H1 (cell line): ENCODE results near the gene CRABP2. TPM values are rescaled to one million over a fixed set of nuclear protein-coding genes. Genes with fewer than 3 reads are reported as not detected.

Experiments used
- CTCF ChIA-PET: fragments of 300-600 bp; sonication (Branson Sonifier 250); formaldehyde crosslinking; loops from one replicate; lab custom pipeline; 2021; ENCODE audit not compliant: partially characterized antibody; lab: Charles Lee
- POLR2A ChIA-PET: fragments of 300-600 bp; sonication (Branson Sonifier 250); formaldehyde crosslinking; loops from one replicate; lab custom pipeline; 2021; ENCODE audit warnings: inconsistent platforms; ENCODE audit not compliant: partially characterized antibody; lab: Charles Lee
- DNase-seq, 2 experiments: peaks; one replicate each; pipeline versions ENCODE4 v3.0.0 to v3.0.0-alpha.2; 2010 to 2022; ENCODE audit warnings: low spot score in 2 of 2, low read depth in 1 of 2, mixed read lengths in 1 of 2
- FAIRE-seq: peaks from 2 replicates; lab custom pipeline; 2011; peaks lifted over from hg19 to GRCh38; lab: Jason Lieb, UNC
- H2AFZ ChIP-seq: 2 replicates; pipeline ENCODE4 v1.8.1; 2012; ENCODE audit warnings: low read length, inconsistent platforms
- H2AK5ac ChIP-seq: 2 replicates; pipeline ENCODE4 v1.6.1; 2013; ENCODE audit warnings: low read depth, low read length
- H2BK120ac ChIP-seq: replicated peaks from 2 replicates; pipeline ENCODE3; 2013; ENCODE audit warnings: low read depth, low read length, inconsistent platforms
- H2BK12ac ChIP-seq: 2 replicates; pipeline ENCODE4 v1.6.1; 2013; ENCODE audit warnings: low read depth, low read length
- H2BK15ac ChIP-seq: 2 replicates; pipeline ENCODE4 v1.6.1; 2013; ENCODE audit warnings: low read length
- H2BK20ac ChIP-seq: 2 replicates; pipeline ENCODE4 v1.6.1; 2013; ENCODE audit warnings: low read length
- H2BK5ac ChIP-seq: 2 replicates; pipeline ENCODE4 v1.6.1; 2013; ENCODE audit warnings: low read depth, low read length
- H3K14ac ChIP-seq: 2 replicates; pipeline ENCODE4 v1.6.1; 2013; ENCODE audit warnings: inconsistent platforms; ENCODE audit not compliant: insufficient read length
- H3K18ac ChIP-seq: 2 replicates; pipeline ENCODE4 v1.6.1; 2013; ENCODE audit warnings: low read length; ENCODE audit errors: extremely low read depth
- H3K23ac ChIP-seq: 2 replicates; pipeline ENCODE4 v1.6.1; 2013; ENCODE audit warnings: inconsistent platforms; ENCODE audit not compliant: insufficient read length
- H3K23me2 ChIP-seq: 2 replicates; pipeline ENCODE4 v1.6.1; 2013; ENCODE audit warnings: low read depth, low read length
- H3K27ac ChIP-seq: 2 replicates; pipeline ENCODE4 v1.6.1; 2011; ENCODE audit warnings: low read depth, low read length, inconsistent platforms
- H3K27me3 ChIP-seq, 4 experiments: replicated peaks in 1 of 4; 1 replicate in 1 of 4; 2 replicates in 3 of 4; pipeline versions ENCODE4 v1.6.1 to v1.8.1; 2011 to 2013; ENCODE audit warnings: low read length in 3 of 4, mild to moderate bottlenecking in 3 of 4, inconsistent platforms in 2 of 4, mixed read lengths in 2 of 4, moderate library complexity in 1 of 4; ENCODE audit not compliant: control insufficient read depth in 3 of 4, insufficient read depth in 3 of 4; ENCODE audit errors: extremely low read depth in 1 of 4
- H3K36me3 ChIP-seq, 4 experiments: 2 replicates each; pipeline versions ENCODE4 v1.6.1 to v1.8.1; 2011 to 2013; ENCODE audit warnings: mild to moderate bottlenecking in 4 of 4, low read length in 3 of 4, moderate library complexity in 2 of 4, control low read depth in 1 of 4, inconsistent platforms in 1 of 4; ENCODE audit not compliant: insufficient read depth in 4 of 4, control insufficient read depth in 2 of 4
- H3K4ac ChIP-seq: replicated peaks from 2 replicates; pipeline ENCODE3; 2013; ENCODE audit warnings: low read length, low read depth, mixed read lengths, inconsistent platforms; ENCODE audit not compliant: insufficient read length
- H3K4me1 ChIP-seq, 4 experiments: replicated peaks in 1 of 4; 1 replicate in 1 of 4; 2 replicates in 3 of 4; pipeline versions ENCODE4 v1.6.1 to v1.8.1; 2011 to 2013; ENCODE audit warnings: low read length in 3 of 4, inconsistent platforms in 2 of 4, mixed read lengths in 1 of 4; ENCODE audit not compliant: insufficient read depth in 4 of 4, control insufficient read depth in 3 of 4
- H3K4me2 ChIP-seq, 2 experiments: 2 replicates each; pipeline versions ENCODE4 v1.6.1 to v1.8.1; 2011 to 2013; ENCODE audit warnings: low read depth in 2 of 2, low read length in 2 of 2, control low read depth in 1 of 2, inconsistent platforms in 1 of 2, mild to moderate bottlenecking in 1 of 2; ENCODE audit not compliant: insufficient read depth in 1 of 2
- H3K4me3 ChIP-seq, 4 experiments: fragments of 200-600, 300-600 bp in 1 of 4; sonication (generic), shearing (Covaris generic), sonication (Bioruptor Twin) in 1 of 4; 2 replicates each; pipeline versions ENCODE4 v1.5.1 to v1.8.1; 2011 to 2016; ENCODE audit warnings: low read length in 4 of 4, low read depth in 3 of 4, control low read depth in 2 of 4, inconsistent platforms in 2 of 4, mild to moderate bottlenecking in 2 of 4, mixed read lengths in 1 of 4, moderate library complexity in 1 of 4; ENCODE audit not compliant: insufficient read depth in 2 of 4; ENCODE audit errors: extremely low read depth in 1 of 4
- H3K56ac ChIP-seq: replicated peaks from 2 replicates; pipeline ENCODE3; 2013; ENCODE audit warnings: low read depth, mild to moderate bottlenecking, mixed read lengths, low read length, inconsistent platforms; ENCODE audit not compliant: insufficient read length
- H3K79me1 ChIP-seq: 2 replicates; pipeline ENCODE4 v1.6.1; 2013; ENCODE audit warnings: low read depth, low read length, control low read depth
- H3K79me2 ChIP-seq, 2 experiments: 2 replicates each; pipeline versions ENCODE4 v1.6.1 to v1.8.1; 2012 to 2013; ENCODE audit warnings: low read length in 2 of 2, mild to moderate bottlenecking in 2 of 2, inconsistent platforms in 1 of 2; ENCODE audit not compliant: insufficient read depth in 2 of 2, control insufficient read depth in 1 of 2
- H3K9ac ChIP-seq, 4 experiments: replicated peaks in 1 of 4; 1 replicate in 1 of 4; 2 replicates in 3 of 4; pipeline versions ENCODE4 v1.6.1 to v1.8.1; 2011 to 2013; ENCODE audit warnings: low read depth in 3 of 4, low read length in 3 of 4, control low read depth in 2 of 4, mild to moderate bottlenecking in 2 of 4, moderate library complexity in 2 of 4, inconsistent platforms in 1 of 4; ENCODE audit errors: extremely low read depth in 1 of 4
- H3K9me3 ChIP-seq, 2 experiments: 2 replicates each; pipeline versions ENCODE4 v1.6.1 to v1.8.1; 2012 to 2013; ENCODE audit warnings: mild to moderate bottlenecking in 2 of 2, moderate library complexity in 2 of 2, control low read depth in 1 of 2, inconsistent platforms in 1 of 2, low read depth in 1 of 2, low read length in 1 of 2, mixed read lengths in 1 of 2; ENCODE audit not compliant: insufficient read depth in 2 of 2
- H4K20me1 ChIP-seq, 2 experiments: replicated peaks in 1 of 2; 2 replicates each; pipeline versions ENCODE3 to v1.8.1; 2011 to 2013; ENCODE audit warnings: inconsistent platforms in 2 of 2, low read length in 2 of 2, mild to moderate bottlenecking in 1 of 2; ENCODE audit not compliant: insufficient read depth in 2 of 2, control insufficient read depth in 1 of 2
- H4K5ac ChIP-seq: 2 replicates; pipeline ENCODE4 v1.6.1; 2013; ENCODE audit warnings: low read length, low read depth, mixed read lengths, inconsistent platforms; ENCODE audit not compliant: insufficient read length
- H4K8ac ChIP-seq: 2 replicates; pipeline ENCODE4 v1.8.0; 2013; ENCODE audit warnings: mild to moderate bottlenecking, moderate library complexity, low read length, inconsistent platforms; ENCODE audit not compliant: insufficient read depth; ENCODE audit errors: extremely low read depth
- H4K91ac ChIP-seq: replicated peaks from 2 replicates; pipeline ENCODE3; 2013; ENCODE audit warnings: low read length, mixed read lengths, inconsistent platforms; ENCODE audit not compliant: insufficient read length
- E2F6 ChIP-seq: IDR thresholded peaks from 2 replicates; pipeline ENCODE4 v1.6.1; 2012; ENCODE audit warnings: inconsistent platforms
- HDAC6 ChIP-seq: IDR thresholded peaks from one replicate; pipeline ENCODE4 v1.7.1; 2012; ENCODE audit warnings: low read depth, mild to moderate bottlenecking, inconsistent platforms, low read length, moderate library complexity
- JUND ChIP-seq: IDR thresholded peaks from 2 replicates; pipeline ENCODE4 v1.6.1; 2011; ENCODE audit warnings: mild to moderate bottlenecking, improper control_type of control experiment, low read length
- RAD21 ChIP-seq, 2 experiments: IDR thresholded peaks in 1 of 2; conservative IDR thresholded peaks in 1 of 2; 2 replicates each; pipeline ENCODE4 v1.6.1; 2011; ENCODE audit warnings: low read depth in 2 of 2, low read length in 2 of 2, improper control_type of control experiment in 1 of 2, inconsistent platforms in 1 of 2, mild to moderate bottlenecking in 1 of 2, moderate library complexity in 1 of 2
- RXRA ChIP-seq: IDR thresholded peaks from 2 replicates; pipeline ENCODE4 v1.6.1; 2011; ENCODE audit warnings: low read depth, mild to moderate bottlenecking, low read length, moderate library complexity; ENCODE audit not compliant: insufficient read depth
- TAF1 ChIP-seq: IDR thresholded peaks from 2 replicates; pipeline ENCODE4 v1.6.1; 2011; ENCODE audit warnings: mild to moderate bottlenecking, low read depth, low read length
- WGBS, 2 experiments: shearing (Covaris generic) in 1 of 2; methylation state at CpG; one replicate each; pipeline versions ENCODE4 v1.1.6 to v1.1.7; 2013 to 2015; ENCODE audit warnings: low lambda C conversion rate in 2 of 2, mixed read lengths in 2 of 2, inconsistent platforms in 1 of 2, low coverage in 1 of 2, missing lambda C conversion rate in 1 of 2; ENCODE audit not compliant: insufficient replicate concordance in 2 of 2, insufficient coverage in 1 of 2, insufficient read length in 1 of 2; ENCODE audit errors: extremely low coverage in 1 of 2, missing lambda C conversion rate in 1 of 2; 5-methylcytosine and 5-hydroxymethylcytosine counted together
- polyA plus RNA-seq, 7 experiments: library from polyadenylated mRNA; depleted of rRNA in 3 of 7; stranded (reverse) in 5 of 7; unstranded in 2 of 7; fragments of >200 nt in 5 of 7; fragments of 200-250 nt in 2 of 7; gene quantifications; 1 replicate in 5 of 7; 2 replicates in 1 of 7; 4 replicates in 1 of 7; pipeline versions ENCODE4 v1.2.1 to v1.2.3, GENCODE V29; 2011 to 2013; ENCODE audit warnings: missing spikeins in 2 of 7, mixed read lengths in 2 of 7
- total RNA-seq: library from RNA; stranded (reverse); fragmentation: NEBNext Ultra II Directional; extraction: Animal tissue kit (Norgen Biotek cat#: 25700); gene quantifications from 2 replicates; pipeline ENCODE4 v1.2.1, GENCODE V29; 2021

The CRABP2 gene
- total and polyA plus RNA-seq, 2 of the 8 experiments (the other 6 are each of a cell fraction or from before 2014, with no cell fraction given): 69.2 to 119 TPM

GRCh38 chr1:156711011-156711817, 5.8 kb upstream of the CRABP2 start:
- ChIA-PET CTCF (interaction anchor here (0.6 to 66.0 kb wide), 10 partner anchors 6 to 183 kb away, joined by 3 to 4284 read pairs (median 5); partner anchors contain the start of genes CRABP2, HAPLN2, INSRR and ISG20L2), POLR2A (interaction anchor here (0.6 to 16.9 kb wide), 13 partner anchors 8 to 78 kb away, joined by 3 to 530 read pairs (median 7); partner anchors contain the start of genes HDGF, ISG20L2, METTL25B and NES)
- Histone ChIP-seq H2BK5ac (peak overlapping the region; percentile 6; the same call in 1 of the 2 replicates), H3K4me2 (peak overlapping the region; percentile 46 to 77; a peak in 3 of 4 replicates), H3K79me2 (no peaks in the 10 kb centered on the region), H2BK12ac (0 out of 2 replicates have a peak overlapping the region, but pooled peaks have one; percentile 9), H3K4ac (peak overlapping the region; percentile 44), H3K9me3 (no peaks in the 10 kb centered on the region), H3K27me3 (no peaks in the 10 kb centered on the region), H3K23me2 (peaks cover 12% of the 10 kb centered on the region; the same call in 1 of the 2 replicates), H3K9ac (no peak overlapping the region; a peak in 1 of 7 replicates), H2AK5ac (no peak overlapping the region), H3K27ac (no peak overlapping the region), H3K4me3 (peak overlapping the region in 2 of 4 experiments; percentile 2 to 18; a peak in 3 of 8 replicates), H3K23ac (no peak overlapping the region), H2BK120ac (no peak overlapping the region), H4K8ac (0 out of 2 replicates have a peak overlapping the region, but pooled peaks have one; percentile 7), H3K18ac (peak overlapping the region; percentile 81), H2BK20ac (0 out of 2 replicates have a peak overlapping the region, but pooled peaks have one; percentile 32), H3K79me1 (no peaks in the 10 kb centered on the region), H2BK15ac (no peak overlapping the region), H3K56ac (no peak overlapping the region), H3K14ac (no peak overlapping the region), H4K5ac (no peak overlapping the region), H4K91ac (no peak overlapping the region), H3K4me1 (peaks cover 18 to 48% (median 37%) of the 10 kb centered on the region in 4 experiments)
- no peak for FAIRE-seq
- WGBS, 2 experiments: 56% methylated on average over 9 of the region's 9 CpGs; no CpG with 5 or more reads in 1 of the 2 experiments
- DNase-seq: peak in 1 of 2 experiments; percentile 51
- TF ChIP-seq HDAC6 (no peak), E2F6 (no peak), RAD21 (IDR thresholded peaks at IDR 0.05 in 1 of 2, conservative IDR thresholded peaks at IDR 0.05 in 1 of 2; ENCODE audit: low read depth in 2 of 2, low read length in 2 of 2) (no peak; a peak in 1 of 4 replicates), RXRA (0 out of 2 replicates have a peak, but pooled peaks have one; percentile 64), JUND (0 out of 2 replicates have a peak, but pooled peaks have one; percentile 7), TAF1 (0 out of 2 replicates have a peak, but pooled peaks have one; percentile 16)
- TF ChIP-seq, all 59 proteins: peak for 3
- Histone ChIP-seq H4K20me1 (no peaks in the 10 kb centered on the region), H2AFZ (no peak overlapping the region), H3K36me3 (no peaks in the 10 kb centered on the region)
